Measurements from ENCODE around the gene NAA60. TPM values are rescaled to one million over a fixed set of nuclear protein-coding genes. Genes with fewer than 3 reads are reported as not detected.
A peak's percentile ranks its signal among the peaks of the same experiment; 100 is the strongest.

NAA60 gene
- total and polyA plus RNA-seq, 3 donors from 2014 or later: 61.8 to 120 (median 99.2) TPM

DNA sequence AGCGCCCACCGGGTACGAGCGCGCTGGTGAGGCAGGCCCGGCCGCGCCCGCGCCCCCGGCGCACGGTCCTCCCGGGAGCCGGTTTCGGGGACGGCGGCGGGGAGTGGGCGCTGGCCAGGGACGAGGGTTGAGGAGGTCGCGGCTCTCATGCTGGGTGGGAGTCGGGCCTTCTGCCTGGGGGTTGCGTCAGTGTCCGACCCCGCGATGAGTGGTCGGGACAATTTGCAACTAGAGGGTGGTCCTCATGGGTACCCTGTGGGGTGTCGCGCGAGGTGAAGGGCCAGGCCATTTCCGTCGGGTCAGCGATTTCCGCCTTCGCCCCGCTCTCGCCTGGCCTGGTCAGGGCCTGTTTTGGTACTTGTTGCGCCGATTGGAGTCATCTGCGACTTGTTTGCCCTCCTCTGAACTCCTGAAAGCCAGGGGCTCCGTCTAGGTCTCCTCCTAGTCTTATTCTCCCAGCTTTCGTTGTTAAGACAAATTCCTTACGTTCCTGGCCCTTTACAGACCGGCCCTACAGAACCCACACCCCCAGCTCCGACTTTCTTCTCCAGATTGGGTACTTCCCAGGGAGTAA is 14.9 kb downstream of the NAA60 start:
- peak overlapping the region; percentile 77 to 95 for H3K4me3 ChIP-seq
- TF ChIP-seq, protein P1, sequence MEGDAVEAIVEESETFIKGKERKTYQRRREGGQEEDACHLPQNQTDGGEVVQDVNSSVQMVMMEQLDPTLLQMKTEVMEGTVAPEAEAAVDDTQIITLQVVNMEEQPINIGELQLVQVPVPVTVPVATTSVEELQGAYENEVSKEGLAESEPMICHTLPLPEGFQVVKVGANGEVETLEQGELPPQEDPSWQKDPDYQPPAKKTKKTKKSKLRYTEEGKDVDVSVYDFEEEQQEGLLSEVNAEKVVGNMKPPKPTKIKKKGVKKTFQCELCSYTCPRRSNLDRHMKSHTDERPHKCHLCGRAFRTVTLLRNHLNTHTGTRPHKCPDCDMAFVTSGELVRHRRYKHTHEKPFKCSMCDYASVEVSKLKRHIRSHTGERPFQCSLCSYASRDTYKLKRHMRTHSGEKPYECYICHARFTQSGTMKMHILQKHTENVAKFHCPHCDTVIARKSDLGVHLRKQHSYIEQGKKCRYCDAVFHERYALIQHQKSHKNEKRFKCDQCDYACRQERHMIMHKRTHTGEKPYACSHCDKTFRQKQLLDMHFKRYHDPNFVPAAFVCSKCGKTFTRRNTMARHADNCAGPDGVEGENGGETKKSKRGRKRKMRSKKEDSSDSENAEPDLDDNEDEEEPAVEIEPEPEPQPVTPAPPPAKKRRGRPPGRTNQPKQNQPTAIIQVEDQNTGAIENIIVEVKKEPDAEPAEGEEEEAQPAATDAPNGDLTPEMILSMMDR (IDR thresholded peaks at IDR 0.05): no peak
- TF ChIP-seq POLR2A (IDR thresholded peaks at IDR 0.05): no peak
- H3K36me3 ChIP-seq (ENCODE audit: low read depth, missing control alignments): no peaks in the 10 kb centered on the region
- H3K9me3 ChIP-seq: no peaks in the 10 kb centered on the region
- WGBS, 2 donors: 0% methylated on average over 18 to 23 of the region's 47 CpGs
- peak; percentile 41 for DNase-seq
- no peaks in the 10 kb centered on the region for H3K27me3 ChIP-seq
- peaks cover 52% of the 10 kb centered on the region for H3K4me1 ChIP-seq
- peak overlapping the region; percentile 95 to 97 for H3K27ac ChIP-seq
- intact Hi-C loops (cut with DNase I; ENCODE audit: low total_unique reads): no loop called here

DNA sequence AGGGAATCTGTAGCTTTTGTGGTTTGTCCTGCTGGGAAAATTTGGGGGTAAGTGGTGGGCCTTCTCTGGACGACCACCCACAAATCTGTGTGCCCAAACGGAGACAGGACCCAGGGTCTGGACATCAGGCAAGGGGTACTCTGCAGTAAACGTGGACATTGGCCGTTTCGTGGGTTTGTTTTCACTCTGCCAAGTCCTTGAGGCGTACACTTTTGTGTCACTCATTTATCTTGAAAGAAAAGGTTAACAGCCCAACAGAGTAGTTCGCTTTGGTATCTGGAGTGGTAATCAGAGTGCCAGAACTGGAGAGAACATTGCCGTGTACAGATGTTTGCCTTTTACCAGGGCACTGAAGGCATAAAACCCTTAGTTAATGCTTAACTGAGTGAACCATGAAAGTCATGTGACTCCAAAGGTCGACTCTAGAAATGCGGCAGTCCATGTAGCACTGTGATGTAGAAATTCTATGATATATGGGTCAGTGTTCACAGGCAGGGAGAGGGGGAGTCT is 15.4 kb downstream of the NAA60 start:
- no peak for TF ChIP-seq POLR2A (IDR thresholded peaks at IDR 0.05)
- TF ChIP-seq, protein P1 (IDR thresholded peaks at IDR 0.05): no peak
- H3K27ac ChIP-seq: peak overlapping the region; percentile 95 to 97
- H3K27me3 ChIP-seq: no peaks in the 10 kb centered on the region
- no peak for DNase-seq
- 2 to 8% methylated on average over 8 to 10 of the region's 10 CpGs for WGBS, 2 donors
- H3K9me3 ChIP-seq: no peaks in the 10 kb centered on the region
- H3K36me3 ChIP-seq (ENCODE audit: low read depth, missing control alignments): no peaks in the 10 kb centered on the region
- intact Hi-C loops (cut with DNase I; ENCODE audit: low total_unique reads): no loop called here
- peak overlapping the region; percentile 77 to 95 for H3K4me3 ChIP-seq
- peaks cover 52% of the 10 kb centered on the region for H3K4me1 ChIP-seq

DNA sequence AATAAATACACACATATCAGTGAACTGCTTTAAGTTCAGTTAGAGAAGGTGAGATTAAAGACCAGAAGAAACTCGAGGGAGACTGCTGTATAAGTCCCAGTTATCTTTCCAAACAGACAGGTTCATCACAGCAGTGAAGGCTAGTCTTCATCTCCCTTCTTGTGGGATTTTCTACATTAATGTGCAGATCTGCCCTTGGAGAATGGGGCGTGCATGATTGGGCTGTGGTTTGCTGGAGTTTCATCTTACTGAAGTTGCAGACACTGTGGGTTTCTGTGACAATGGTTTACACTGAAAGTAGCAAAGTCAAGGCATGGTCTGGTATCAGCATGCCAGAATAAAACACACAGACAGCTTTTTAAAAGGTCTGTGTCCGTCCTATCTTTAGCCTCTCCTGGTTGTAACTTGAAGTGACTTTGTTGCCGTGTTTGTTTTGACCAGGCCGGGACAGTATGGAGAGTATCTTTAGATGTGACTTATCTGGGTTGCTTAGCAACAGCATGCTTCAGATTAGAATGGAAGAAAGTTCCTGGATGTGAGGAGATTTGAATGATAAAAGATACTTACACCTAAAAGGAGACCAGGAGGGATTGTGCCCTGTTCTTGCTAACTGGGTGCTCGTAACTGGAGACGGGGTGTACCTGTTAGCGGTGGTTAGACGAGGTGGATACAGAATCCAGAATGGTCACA is 16.1 kb downstream of the NAA60 start:
- no peaks in the 10 kb centered on the region for H3K27me3 ChIP-seq
- DNase-seq: no peak
- H3K9me3 ChIP-seq: no peaks in the 10 kb centered on the region
- H3K4me3 ChIP-seq: no peak overlapping the region
- intact Hi-C loops (cut with DNase I; ENCODE audit: low total_unique reads): no loop called here
- 46 to 53% methylated on average over 9 of the region's 9 CpGs for WGBS, 2 donors
- TF ChIP-seq, protein P1 (IDR thresholded peaks at IDR 0.05): no peak
- no peak for TF ChIP-seq POLR2A (IDR thresholded peaks at IDR 0.05)
- no peaks in the 10 kb centered on the region for H3K36me3 ChIP-seq (ENCODE audit: low read depth, missing control alignments)
- H3K27ac ChIP-seq: peak overlapping the region; percentile 95 to 97
- peaks cover 52% of the 10 kb centered on the region for H3K4me1 ChIP-seq

DNA sequence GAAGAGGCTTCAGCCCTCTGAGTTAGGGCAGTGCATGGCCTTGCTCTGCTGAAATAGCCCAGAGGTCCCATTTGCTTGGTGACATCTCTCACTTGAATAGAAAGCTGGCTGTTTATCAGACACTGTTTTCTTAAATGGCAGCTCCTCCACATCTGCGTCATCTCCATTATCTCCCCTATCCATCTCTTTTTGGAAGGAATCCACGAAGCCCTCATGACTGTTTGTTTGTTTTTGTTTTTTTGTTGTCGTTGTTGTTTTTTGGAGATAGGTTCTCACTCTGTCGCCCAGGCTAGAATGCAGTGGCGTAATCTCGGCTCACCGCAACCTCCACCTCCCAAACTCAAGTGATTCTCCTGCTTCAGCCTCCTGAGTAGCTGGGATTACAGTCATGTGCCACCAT is 16.6 kb downstream of the NAA60 start:
- Histone ChIP-seq H3K36me3 (ENCODE audit: low read depth, missing control alignments) (no peaks in the 10 kb centered on the region), H3K4me3 (no peak overlapping the region), H3K27me3 (no peaks in the 10 kb centered on the region), H3K9me3 (no peaks in the 10 kb centered on the region), H3K4me1 (peaks cover 52% of the 10 kb centered on the region), H3K27ac (peak overlapping the region; percentile 3 to 97)
- 71 to 82% methylated on average over 7 of the region's 7 CpGs for WGBS, 2 donors
- no peak for TF ChIP-seq POLR2A (IDR thresholded peaks at IDR 0.05)
- TF ChIP-seq, protein P1 (IDR thresholded peaks at IDR 0.05): no peak
- no peak for DNase-seq
- intact Hi-C loops (cut with DNase I; ENCODE audit: low total_unique reads): no loop called here
